HepG2 (cell line): ENCODE results near the gene XPO5. TPM values are rescaled to one million over a fixed set of nuclear protein-coding genes. Genes with fewer than 3 reads are reported as not detected.

Experiments used
- HNF4G ChIP-seq, 2 experiments: sonication (generic) in 1 of 2; formaldehyde crosslinking in 1 of 2; IDR thresholded peaks; 2 replicates each; pipeline versions ENCODE4 v1.4.0 to v1.6.1; 2011 to 2020; ENCODE audit warnings: borderline replicate concordance in 2 of 2, low read depth in 2 of 2, mild to moderate bottlenecking in 2 of 2, low read length in 1 of 2, missing genetic modification reagents in 1 of 2, moderate library complexity in 1 of 2
- HNRNPL ChIP-seq: fragments of 200-400 bp; formaldehyde crosslinking; IDR thresholded peaks from 2 replicates; pipeline ENCODE4 v1.6.1; 2017; ENCODE audit warnings: mild to moderate bottlenecking, low read depth, low read length
- HOXA9 ChIP-seq: sonication (generic); formaldehyde crosslinking; IDR thresholded peaks from 2 replicates; pipeline ENCODE4 v1.8.1; 2022; ENCODE audit warnings: missing genetic modification reagents, mild to moderate bottlenecking, moderate library complexity, borderline replicate concordance
- MTA1 ChIP-seq: sonication (generic); formaldehyde crosslinking; IDR thresholded peaks from 2 replicates; pipeline ENCODE4 v1.4.0; 2020; ENCODE audit warnings: missing genetic modification reagents, mild to moderate bottlenecking, borderline replicate concordance
- MXD4 ChIP-seq: IDR thresholded peaks from 2 replicates; pipeline ENCODE4 v1.6.1; 2016; ENCODE audit warnings: mild to moderate bottlenecking, missing biosample characterization, missing genetic modification reagents
- ZBTB20 ChIP-seq: sonication (generic); formaldehyde crosslinking; IDR thresholded peaks from 2 replicates; pipeline ENCODE4 v1.8.1; 2023; ENCODE audit warnings: missing genetic modification reagents, low read depth, mild to moderate bottlenecking, borderline replicate concordance
- ZBTB7B ChIP-seq: sonication (generic); formaldehyde crosslinking; IDR thresholded peaks from 2 replicates; pipeline ENCODE4 v1.4.0; 2020; ENCODE audit warnings: missing genetic modification reagents
- ZNF510 ChIP-seq: sonication (generic); formaldehyde crosslinking; IDR thresholded peaks from 2 replicates; pipeline ENCODE4 v1.4.0; 2020; ENCODE audit warnings: low read depth, mild to moderate bottlenecking, missing genetic modification reagents
- ZNF572 ChIP-seq: sonication (generic); formaldehyde crosslinking; IDR thresholded peaks from 2 replicates; pipeline ENCODE4 v1.5.1; 2020; ENCODE audit warnings: mild to moderate bottlenecking, missing genetic modification reagents
- ZNF773 ChIP-seq: sonication (generic); formaldehyde crosslinking; IDR thresholded peaks from 2 replicates; pipeline ENCODE4 v1.4.0; 2020; ENCODE audit warnings: missing genetic modification reagents, borderline replicate concordance
- polyA plus RNA-seq, 8 experiments: library from polyadenylated mRNA; depleted of rRNA in 3 of 8; stranded (reverse) in 7 of 8; unstranded in 1 of 8; fragments of >200 nt; fragmentation: Illumina TruSeq in 4 of 8; extraction: Trizol in 4 of 8; gene quantifications; 2 replicates each; pipeline versions ENCODE4 v1.2.1 to v1.2.3, GENCODE V29; 2011 to 2016; ENCODE audit warnings: low read depth in 4 of 8, missing spikeins in 1 of 8, mixed read lengths in 1 of 8; ENCODE audit not compliant: insufficient read depth in 1 of 8
- total RNA-seq, 5 experiments: library from RNA; depleted of rRNA; stranded (reverse); fragments of >200 nt; fragmentation: Illumina TruSeq; extraction: Trizol; gene quantifications; 2 replicates each; pipeline ENCODE4 v1.2.3, GENCODE V29; 2016; ENCODE audit warnings: low read depth in 1 of 5
- TF ChIP-seq, protein P1 (sequence below): sonication (generic); formaldehyde crosslinking; IDR thresholded peaks from 2 replicates; pipeline ENCODE4 v1.9.0; 2022; ENCODE audit warnings: missing genetic modification reagents, mild to moderate bottlenecking, borderline replicate concordance
- TF ChIP-seq, protein P2 (sequence below): IDR thresholded peaks from 2 replicates; pipeline ENCODE4 v1.6.1; 2016; ENCODE audit warnings: mild to moderate bottlenecking
- TF ChIP-seq, protein P3 (sequence below): IDR thresholded peaks from 2 replicates; pipeline ENCODE4 v1.6.1; 2016; ENCODE audit warnings: control low read depth
- TF ChIP-seq, protein P4 (sequence below): sonication (generic); formaldehyde crosslinking; conservative IDR thresholded peaks from 2 replicates; pipeline ENCODE4 v1.5.0; 2020; ENCODE audit warnings: missing genetic modification reagents
- TF ChIP-seq, protein P5 (sequence below): sonication (generic); formaldehyde crosslinking; IDR thresholded peaks from 2 replicates; pipeline ENCODE4 v1.9.0; 2021; ENCODE audit warnings: missing genetic modification reagents, mild to moderate bottlenecking, borderline replicate concordance
- TF ChIP-seq, protein P6 (sequence below): sonication (generic); formaldehyde crosslinking; IDR thresholded peaks from 2 replicates; pipeline ENCODE4 v1.4.0; 2020; ENCODE audit warnings: missing genetic modification reagents

The XPO5 gene
- total and polyA plus RNA-seq, 2 of the 13 experiments (the other 11 are each of a cell fraction or from before 2014, with no cell fraction given) = 52.2 to 68.0 TPM

DNA sequence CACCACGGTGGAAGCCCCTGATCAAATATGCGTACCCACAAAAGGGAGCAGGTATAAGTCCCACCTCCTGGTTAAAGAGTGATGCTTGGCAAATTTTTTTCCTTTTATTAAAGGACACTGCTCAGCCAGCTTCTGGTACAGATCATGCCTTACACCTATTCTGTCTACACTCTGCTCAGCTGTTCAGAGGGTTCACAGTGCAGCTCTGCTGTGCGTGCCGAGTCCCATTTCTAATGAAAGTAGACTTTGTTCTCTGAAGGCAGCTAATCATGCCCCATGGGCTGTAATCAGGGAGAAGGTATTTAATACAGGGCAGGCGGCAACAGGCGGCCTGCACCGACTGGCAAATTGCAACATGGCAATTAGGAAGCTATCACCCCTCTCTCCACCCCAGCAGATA lies 82.0 kb downstream of the XPO5 start (continued):
- TF ChIP-seq, protein P1, sequence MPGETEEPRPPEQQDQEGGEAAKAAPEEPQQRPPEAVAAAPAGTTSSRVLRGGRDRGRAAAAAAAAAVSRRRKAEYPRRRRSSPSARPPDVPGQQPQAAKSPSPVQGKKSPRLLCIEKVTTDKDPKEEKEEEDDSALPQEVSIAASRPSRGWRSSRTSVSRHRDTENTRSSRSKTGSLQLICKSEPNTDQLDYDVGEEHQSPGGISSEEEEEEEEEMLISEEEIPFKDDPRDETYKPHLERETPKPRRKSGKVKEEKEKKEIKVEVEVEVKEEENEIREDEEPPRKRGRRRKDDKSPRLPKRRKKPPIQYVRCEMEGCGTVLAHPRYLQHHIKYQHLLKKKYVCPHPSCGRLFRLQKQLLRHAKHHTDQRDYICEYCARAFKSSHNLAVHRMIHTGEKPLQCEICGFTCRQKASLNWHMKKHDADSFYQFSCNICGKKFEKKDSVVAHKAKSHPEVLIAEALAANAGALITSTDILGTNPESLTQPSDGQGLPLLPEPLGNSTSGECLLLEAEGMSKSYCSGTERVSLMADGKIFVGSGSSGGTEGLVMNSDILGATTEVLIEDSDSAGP (CRISPR knock-in tag) = no peak
- TF ChIP-seq MTA1 (CRISPR knock-in tag) (no peak), MXD4 (CRISPR knock-in tag) (0 out of 2 replicates have a peak, but pooled peaks have one; percentile 36), ZBTB7B (no peak; the same call in 1 of the 2 replicates), ZNF773 (CRISPR knock-in tag) (no peak), ZNF510 (0 out of 2 replicates have a peak, but pooled peaks have one; percentile 39), ZNF572 (CRISPR knock-in tag) (no peak), HNF4G (IDR thresholded peaks at IDR 0.05; ENCODE audit: borderline replicate concordance, low read depth, low read length) (peak; percentile 85), HNF4G (CRISPR knock-in tag; IDR thresholded peaks at IDR 0.05; ENCODE audit: borderline replicate concordance, low read depth) (peak; percentile 80; the same call in 1 of the 2 replicates), HOXA9 (CRISPR knock-in tag) (no peak), HNRNPL (0 out of 2 replicates have a peak, but pooled peaks have one; percentile 33), ZBTB20 (CRISPR knock-in tag) (no peak)
- TF ChIP-seq, protein P2, sequence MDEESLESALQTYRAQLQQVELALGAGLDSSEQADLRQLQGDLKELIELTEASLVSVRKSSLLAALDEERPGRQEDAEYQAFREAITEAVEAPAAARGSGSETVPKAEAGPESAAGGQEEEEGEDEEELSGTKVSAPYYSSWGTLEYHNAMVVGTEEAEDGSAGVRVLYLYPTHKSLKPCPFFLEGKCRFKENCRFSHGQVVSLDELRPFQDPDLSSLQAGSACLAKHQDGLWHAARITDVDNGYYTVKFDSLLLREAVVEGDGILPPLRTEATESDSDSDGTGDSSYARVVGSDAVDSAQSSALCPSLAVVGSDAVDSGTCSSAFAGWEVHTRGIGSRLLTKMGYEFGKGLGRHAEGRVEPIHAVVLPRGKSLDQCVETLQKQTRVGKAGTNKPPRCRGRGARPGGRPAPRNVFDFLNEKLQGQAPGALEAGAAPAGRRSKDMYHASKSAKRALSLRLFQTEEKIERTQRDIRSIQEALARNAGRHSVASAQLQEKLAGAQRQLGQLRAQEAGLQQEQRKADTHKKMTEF (CRISPR knock-in tag) = peak; percentile 41; the same call in 1 of the 2 replicates
- TF ChIP-seq, protein P3, sequence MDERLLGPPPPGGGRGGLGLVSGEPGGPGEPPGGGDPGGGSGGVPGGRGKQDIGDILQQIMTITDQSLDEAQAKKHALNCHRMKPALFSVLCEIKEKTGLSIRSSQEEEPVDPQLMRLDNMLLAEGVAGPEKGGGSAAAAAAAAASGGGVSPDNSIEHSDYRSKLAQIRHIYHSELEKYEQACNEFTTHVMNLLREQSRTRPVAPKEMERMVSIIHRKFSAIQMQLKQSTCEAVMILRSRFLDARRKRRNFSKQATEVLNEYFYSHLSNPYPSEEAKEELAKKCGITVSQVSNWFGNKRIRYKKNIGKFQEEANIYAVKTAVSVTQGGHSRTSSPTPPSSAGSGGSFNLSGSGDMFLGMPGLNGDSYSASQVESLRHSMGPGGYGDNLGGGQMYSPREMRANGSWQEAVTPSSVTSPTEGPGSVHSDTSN (CRISPR knock-in tag) = no peak
- TF ChIP-seq, protein P4, sequence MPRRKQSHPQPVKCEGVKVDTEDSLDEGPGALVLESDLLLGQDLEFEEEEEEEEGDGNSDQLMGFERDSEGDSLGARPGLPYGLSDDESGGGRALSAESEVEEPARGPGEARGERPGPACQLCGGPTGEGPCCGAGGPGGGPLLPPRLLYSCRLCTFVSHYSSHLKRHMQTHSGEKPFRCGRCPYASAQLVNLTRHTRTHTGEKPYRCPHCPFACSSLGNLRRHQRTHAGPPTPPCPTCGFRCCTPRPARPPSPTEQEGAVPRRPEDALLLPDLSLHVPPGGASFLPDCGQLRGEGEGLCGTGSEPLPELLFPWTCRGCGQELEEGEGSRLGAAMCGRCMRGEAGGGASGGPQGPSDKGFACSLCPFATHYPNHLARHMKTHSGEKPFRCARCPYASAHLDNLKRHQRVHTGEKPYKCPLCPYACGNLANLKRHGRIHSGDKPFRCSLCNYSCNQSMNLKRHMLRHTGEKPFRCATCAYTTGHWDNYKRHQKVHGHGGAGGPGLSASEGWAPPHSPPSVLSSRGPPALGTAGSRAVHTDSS (CRISPR knock-in tag) = no peak
- TF ChIP-seq, protein P5, sequence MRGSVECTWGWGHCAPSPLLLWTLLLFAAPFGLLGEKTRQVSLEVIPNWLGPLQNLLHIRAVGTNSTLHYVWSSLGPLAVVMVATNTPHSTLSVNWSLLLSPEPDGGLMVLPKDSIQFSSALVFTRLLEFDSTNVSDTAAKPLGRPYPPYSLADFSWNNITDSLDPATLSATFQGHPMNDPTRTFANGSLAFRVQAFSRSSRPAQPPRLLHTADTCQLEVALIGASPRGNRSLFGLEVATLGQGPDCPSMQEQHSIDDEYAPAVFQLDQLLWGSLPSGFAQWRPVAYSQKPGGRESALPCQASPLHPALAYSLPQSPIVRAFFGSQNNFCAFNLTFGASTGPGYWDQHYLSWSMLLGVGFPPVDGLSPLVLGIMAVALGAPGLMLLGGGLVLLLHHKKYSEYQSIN (CRISPR knock-in tag) = no peak
- TF ChIP-seq, protein P6, sequence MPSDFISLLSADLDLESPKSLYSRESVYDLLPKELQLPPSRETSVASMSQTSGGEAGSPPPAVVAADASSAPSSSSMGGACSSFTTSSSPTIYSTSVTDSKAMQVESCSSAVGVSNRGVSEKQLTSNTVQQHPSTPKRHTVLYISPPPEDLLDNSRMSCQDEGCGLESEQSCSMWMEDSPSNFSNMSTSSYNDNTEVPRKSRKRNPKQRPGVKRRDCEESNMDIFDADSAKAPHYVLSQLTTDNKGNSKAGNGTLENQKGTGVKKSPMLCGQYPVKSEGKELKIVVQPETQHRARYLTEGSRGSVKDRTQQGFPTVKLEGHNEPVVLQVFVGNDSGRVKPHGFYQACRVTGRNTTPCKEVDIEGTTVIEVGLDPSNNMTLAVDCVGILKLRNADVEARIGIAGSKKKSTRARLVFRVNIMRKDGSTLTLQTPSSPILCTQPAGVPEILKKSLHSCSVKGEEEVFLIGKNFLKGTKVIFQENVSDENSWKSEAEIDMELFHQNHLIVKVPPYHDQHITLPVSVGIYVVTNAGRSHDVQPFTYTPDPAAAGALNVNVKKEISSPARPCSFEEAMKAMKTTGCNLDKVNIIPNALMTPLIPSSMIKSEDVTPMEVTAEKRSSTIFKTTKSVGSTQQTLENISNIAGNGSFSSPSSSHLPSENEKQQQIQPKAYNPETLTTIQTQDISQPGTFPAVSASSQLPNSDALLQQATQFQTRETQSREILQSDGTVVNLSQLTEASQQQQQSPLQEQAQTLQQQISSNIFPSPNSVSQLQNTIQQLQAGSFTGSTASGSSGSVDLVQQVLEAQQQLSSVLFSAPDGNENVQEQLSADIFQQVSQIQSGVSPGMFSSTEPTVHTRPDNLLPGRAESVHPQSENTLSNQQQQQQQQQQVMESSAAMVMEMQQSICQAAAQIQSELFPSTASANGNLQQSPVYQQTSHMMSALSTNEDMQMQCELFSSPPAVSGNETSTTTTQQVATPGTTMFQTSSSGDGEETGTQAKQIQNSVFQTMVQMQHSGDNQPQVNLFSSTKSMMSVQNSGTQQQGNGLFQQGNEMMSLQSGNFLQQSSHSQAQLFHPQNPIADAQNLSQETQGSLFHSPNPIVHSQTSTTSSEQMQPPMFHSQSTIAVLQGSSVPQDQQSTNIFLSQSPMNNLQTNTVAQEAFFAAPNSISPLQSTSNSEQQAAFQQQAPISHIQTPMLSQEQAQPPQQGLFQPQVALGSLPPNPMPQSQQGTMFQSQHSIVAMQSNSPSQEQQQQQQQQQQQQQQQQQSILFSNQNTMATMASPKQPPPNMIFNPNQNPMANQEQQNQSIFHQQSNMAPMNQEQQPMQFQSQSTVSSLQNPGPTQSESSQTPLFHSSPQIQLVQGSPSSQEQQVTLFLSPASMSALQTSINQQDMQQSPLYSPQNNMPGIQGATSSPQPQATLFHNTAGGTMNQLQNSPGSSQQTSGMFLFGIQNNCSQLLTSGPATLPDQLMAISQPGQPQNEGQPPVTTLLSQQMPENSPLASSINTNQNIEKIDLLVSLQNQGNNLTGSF (CRISPR knock-in tag) = no peak
